HepG2 (cell line): ENCODE results near the gene MAN2C1. TPM values are rescaled to one million over a fixed set of nuclear protein-coding genes. Genes with fewer than 3 reads are reported as not detected.
A peak's percentile ranks its signal among the peaks of the same experiment; 100 is the strongest.

ENCODE experiments used
- ARID3A ChIP-seq: IDR thresholded peaks from 2 replicates; pipeline ENCODE4 v1.6.1; 2012; ENCODE audit warnings: low read depth, low read length, improper control_type of control experiment
- GMEB2 ChIP-seq: IDR thresholded peaks from 2 replicates; pipeline ENCODE4 v1.6.1; 2016; ENCODE audit warnings: missing biosample characterization, missing genetic modification reagents, low read depth
- IKZF1 ChIP-seq: fragments of 450-650 bp; IDR thresholded peaks from 2 replicates; pipeline ENCODE4 v1.7.1; 2016
- JARID2 ChIP-seq: sonication (generic); formaldehyde crosslinking; IDR thresholded peaks from 2 replicates; pipeline ENCODE4 v1.8.1; 2023; ENCODE audit warnings: missing genetic modification reagents, inconsistent platforms; ENCODE audit not compliant: insufficient replicate concordance
- PAX8 ChIP-seq: sonication (generic); formaldehyde crosslinking; IDR thresholded peaks from 2 replicates; pipeline ENCODE4 v1.8.0; 2022; ENCODE audit warnings: mild to moderate bottlenecking, missing genetic modification reagents, borderline replicate concordance
- SAFB2 ChIP-seq: sonication (generic); formaldehyde crosslinking; IDR thresholded peaks from 2 replicates; pipeline ENCODE4 v1.5.1; 2020; ENCODE audit warnings: missing genetic modification reagents, low read depth, mild to moderate bottlenecking, borderline replicate concordance
- SMYD3 ChIP-seq: sonication (generic); formaldehyde crosslinking; IDR thresholded peaks from 2 replicates; pipeline ENCODE4 v1.8.1; 2023; ENCODE audit warnings: mild to moderate bottlenecking, missing genetic modification reagents
- XBP1 ChIP-seq: sonication (generic); formaldehyde crosslinking; IDR thresholded peaks from 2 replicates; pipeline ENCODE4 v1.5.0; 2020; ENCODE audit warnings: missing genetic modification reagents
- XRCC5 ChIP-seq: fragments of 200-400 bp; formaldehyde crosslinking; optimal IDR thresholded peaks from 2 replicates; pipeline ENCODE3; 2017; ENCODE audit warnings: mild to moderate bottlenecking, low read length
- ZNF317 ChIP-seq: sonication (generic); formaldehyde crosslinking; IDR thresholded peaks from 2 replicates; pipeline ENCODE4 v1.5.0; 2020; ENCODE audit warnings: mild to moderate bottlenecking, missing genetic modification reagents
- ZNF574 ChIP-seq: sonication (generic); formaldehyde crosslinking; IDR thresholded peaks from 2 replicates; pipeline ENCODE4 v1.4.0; 2020; ENCODE audit warnings: missing genetic modification reagents
- ZNF619 ChIP-seq: sonication (generic); formaldehyde crosslinking; IDR thresholded peaks from 2 replicates; pipeline ENCODE4 v1.4.0; 2020; ENCODE audit warnings: mild to moderate bottlenecking, missing genetic modification reagents
- ZNF652 ChIP-seq: IDR thresholded peaks from 2 replicates; pipeline ENCODE4 v1.6.1; 2016; ENCODE audit warnings: low read depth, borderline replicate concordance
- ZNF740 ChIP-seq: sonication (generic); formaldehyde crosslinking; IDR thresholded peaks from 2 replicates; pipeline ENCODE4 v1.4.0; 2020; ENCODE audit warnings: missing genetic modification reagents
- ZNF75D ChIP-seq: sonication (generic); formaldehyde crosslinking; IDR thresholded peaks from 2 replicates; pipeline ENCODE4 v1.8.1; 2023; ENCODE audit warnings: missing genetic modification reagents, mild to moderate bottlenecking, borderline replicate concordance
- polyA plus RNA-seq, 8 experiments: library from polyadenylated mRNA; depleted of rRNA in 3 of 8; stranded (reverse) in 7 of 8; unstranded in 1 of 8; fragments of >200 nt; fragmentation: Illumina TruSeq in 4 of 8; extraction: Trizol in 4 of 8; gene quantifications; 2 replicates each; pipeline versions ENCODE4 v1.2.1 to v1.2.3, GENCODE V29; 2011 to 2016; ENCODE audit warnings: low read depth in 4 of 8, missing spikeins in 1 of 8, mixed read lengths in 1 of 8; ENCODE audit not compliant: insufficient read depth in 1 of 8
- total RNA-seq, 5 experiments: library from RNA; depleted of rRNA; stranded (reverse); fragments of >200 nt; fragmentation: Illumina TruSeq; extraction: Trizol; gene quantifications; 2 replicates each; pipeline ENCODE4 v1.2.3, GENCODE V29; 2016; ENCODE audit warnings: low read depth in 1 of 5

MAN2C1 gene
- total and polyA plus RNA-seq, 2 of the 13 experiments (the other 11 are each of a cell fraction or from before 2014, with no cell fraction given) = 62.6 to 71.0 TPM

GRCh38 chr15:75367913-75368688 lies at the start of gene MAN2C1 (continued):
- TF ChIP-seq ARID3A = no peak
- no peak for TF ChIP-seq XBP1 (CRISPR knock-in tag)
- peak; percentile 77 for TF ChIP-seq SAFB2 (CRISPR knock-in tag)
- peak; percentile 89 for TF ChIP-seq SMYD3 (CRISPR knock-in tag)
- peak; percentile 15 for TF ChIP-seq JARID2
- TF ChIP-seq ZNF619 (CRISPR knock-in tag) = 0 out of 2 replicates have a peak, but pooled peaks have one; percentile 51
- TF ChIP-seq ZNF574 = peak; percentile 93
- peak; percentile 62; the same call in 1 of the 2 replicates for TF ChIP-seq GMEB2 (CRISPR knock-in tag)
- peak; percentile 59; the same call in 1 of the 2 replicates for TF ChIP-seq PAX8 (CRISPR knock-in tag)
- TF ChIP-seq IKZF1 = no peak
- TF ChIP-seq XRCC5 = peak; percentile 32
- TF ChIP-seq ZNF75D (CRISPR knock-in tag) = peak; percentile 35; the same call in 1 of the 2 replicates
- peak; percentile 68 for TF ChIP-seq ZNF317
- TF ChIP-seq ZNF652 (CRISPR knock-in tag) = peak; percentile 51; the same call in 1 of the 2 replicates
- TF ChIP-seq ZNF740 = no peak
